Measurements from ENCODE around the gene DNAAF5. TPM values are rescaled to one million over a fixed set of nuclear protein-coding genes. Genes with fewer than 3 reads are reported as not detected.

The DNAAF5 gene
- polyA plus RNA-seq, 1 of the 3 experiments (the other 2 are of a cell fraction) = 58.5 TPM

- TF ChIP-seq, protein P1, sequence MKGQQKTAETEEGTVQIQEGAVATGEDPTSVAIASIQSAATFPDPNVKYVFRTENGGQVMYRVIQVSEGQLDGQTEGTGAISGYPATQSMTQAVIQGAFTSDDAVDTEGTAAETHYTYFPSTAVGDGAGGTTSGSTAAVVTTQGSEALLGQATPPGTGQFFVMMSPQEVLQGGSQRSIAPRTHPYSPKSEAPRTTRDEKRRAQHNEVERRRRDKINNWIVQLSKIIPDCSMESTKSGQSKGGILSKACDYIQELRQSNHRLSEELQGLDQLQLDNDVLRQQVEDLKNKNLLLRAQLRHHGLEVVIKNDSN (IDR thresholded peaks at IDR 0.05; ENCODE audit: borderline replicate concordance, low read depth) = no peak
- TF ChIP-seq GATA2 (CRISPR knock-in tag; IDR thresholded peaks at IDR 0.05) (no peak), GABPA (IDR thresholded peaks at IDR 0.05; ENCODE audit: low read depth) (no peak)
- TF ChIP-seq, protein P2, sequence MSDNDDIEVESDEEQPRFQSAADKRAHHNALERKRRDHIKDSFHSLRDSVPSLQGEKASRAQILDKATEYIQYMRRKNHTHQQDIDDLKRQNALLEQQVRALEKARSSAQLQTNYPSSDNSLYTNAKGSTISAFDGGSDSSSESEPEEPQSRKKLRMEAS (IDR thresholded peaks at IDR 0.05; ENCODE audit: low read depth) = no peak
Observed at GRCh38 chr7:706721-707120, 19.8 kb upstream of the DNAAF5 start (continued).

- POLR2A ChIA-PET = no interaction called here
- H3K9me3 ChIP-seq = peaks cover 10% of the 10 kb centered on the region
- H3K36me3 ChIP-seq (replicated peaks in 1 of 2; ENCODE audit: control insufficient read depth in 1 of 2, insufficient read depth in 2 of 2, low read length in 1 of 2) = peaks cover 0 to 6% of the 10 kb centered on the region in 2 experiments
- H2AFZ ChIP-seq (ENCODE audit: low read depth) = no peak overlapping the region
- H3K79me2 ChIP-seq (ENCODE audit: insufficient read depth) = no peaks in the 10 kb centered on the region
- H4K20me1 ChIP-seq (ENCODE audit: insufficient read depth) = no peaks in the 10 kb centered on the region
- H3K4me3 ChIP-seq (ENCODE audit: low read depth in 2 of 2, low read length in 1 of 2) = no peak overlapping the region
- no peaks in the 10 kb centered on the region for H3K27me3 ChIP-seq (ENCODE audit: insufficient read depth)
- CTCF ChIA-PET = no interaction called here
- no peak overlapping the region for H3K4me2 ChIP-seq
- no peak overlapping the region for H3K27ac ChIP-seq (ENCODE audit: low read depth in 2 of 2, low read length in 1 of 2)
- H3K9ac ChIP-seq = no peak overlapping the region
- peaks cover 14% of the 10 kb centered on the region for H3F3A ChIP-seq (replicated peaks; ENCODE audit: insufficient read depth)
- TF ChIP-seq EP300 (IDR thresholded peaks at IDR 0.05; ENCODE audit: borderline replicate concordance in 1 of 2, low read depth in 1 of 2, low read length in 1 of 2) (no peak), NFIC (IDR thresholded peaks at IDR 0.05; ENCODE audit: borderline replicate concordance) (no peak), RAD21 (IDR thresholded peaks at IDR 0.05; ENCODE audit: low read length) (no peak), SIN3A (IDR thresholded peaks at IDR 0.05; ENCODE audit: borderline replicate concordance, low read depth, low read length) (no peak), TEAD4 (IDR thresholded peaks at IDR 0.05; ENCODE audit: borderline replicate concordance, insufficient read depth) (no peak), GABPA (IDR thresholded peaks at IDR 0.05; ENCODE audit: low read depth) (no peak), NRF1 (IDR thresholded peaks at IDR 0.05; ENCODE audit: low read depth, low read length) (no peak), RCOR1 (IDR thresholded peaks at IDR 0.05; ENCODE audit: low read length) (no peak), FOXM1 (IDR thresholded peaks at IDR 0.05; ENCODE audit: low read depth) (no peak), MEF2A (IDR thresholded peaks at IDR 0.05; ENCODE audit: borderline replicate concordance, low read depth) (no peak)
- TF ChIP-seq, protein P1 (IDR thresholded peaks at IDR 0.05; ENCODE audit: borderline replicate concordance, low read depth) = no peak
- peaks cover 0 to 6% of the 10 kb centered on the region in 2 experiments; a peak in 1 of 4 replicates for H3K4me1 ChIP-seq (ENCODE audit: control insufficient read depth in 1 of 2, insufficient read depth in 2 of 2, low read depth in 1 of 2, low read length in 1 of 2)
- H3K9me2 ChIP-seq = no peaks in the 10 kb centered on the region
- 95% methylated on average over 17 of the region's 17 CpGs for WGBS (ENCODE audit: low lambda C conversion rate)
- DNase-seq = no peak
Observed at GRCh38 chr7:707296-708000, 19.1 kb upstream of the DNAAF5 start.

- Histone ChIP-seq H3K4me3 (ENCODE audit: low read depth in 2 of 2, low read length in 1 of 2) (no peak overlapping the region), H3K36me3 (replicated peaks in 1 of 2; ENCODE audit: control insufficient read depth in 1 of 2, insufficient read depth in 2 of 2, low read length in 1 of 2) (no peaks in the 10 kb centered on the region), H3K4me2 (no peak overlapping the region), H3K9ac (no peak overlapping the region), H3K79me2 (ENCODE audit: insufficient read depth) (no peaks in the 10 kb centered on the region), H3K27me3 (ENCODE audit: insufficient read depth) (no peaks in the 10 kb centered on the region), H2AFZ (ENCODE audit: low read depth) (no peak overlapping the region), H3K9me3 (no peaks in the 10 kb centered on the region), H3F3A (replicated peaks; ENCODE audit: insufficient read depth) (no peaks in the 10 kb centered on the region), H3K27ac (ENCODE audit: low read depth in 2 of 2, low read length in 1 of 2) (no peak overlapping the region), H3K9me2 (no peaks in the 10 kb centered on the region), H4K20me1 (ENCODE audit: insufficient read depth) (no peaks in the 10 kb centered on the region), H3K4me1 (ENCODE audit: control insufficient read depth in 1 of 2, insufficient read depth in 2 of 2, low read depth in 1 of 2, low read length in 1 of 2) (peaks cover 0 to 12% of the 10 kb centered on the region in 2 experiments; a peak in 2 of 4 replicates)
- no peak for TF ChIP-seq FOXM1 (IDR thresholded peaks at IDR 0.05; ENCODE audit: low read depth)
- TF ChIP-seq JUND (IDR thresholded peaks at IDR 0.05) = no peak
- TF ChIP-seq, protein P2 (IDR thresholded peaks at IDR 0.05; ENCODE audit: low read depth) = no peak
- TF ChIP-seq SIN3A (IDR thresholded peaks at IDR 0.05; ENCODE audit: borderline replicate concordance, low read depth, low read length) = no peak
- no peak for TF ChIP-seq NFIC (IDR thresholded peaks at IDR 0.05; ENCODE audit: borderline replicate concordance)
- no peak for TF ChIP-seq MXI1 (IDR thresholded peaks at IDR 0.05; ENCODE audit: low read depth, low read length)
- no peak for TF ChIP-seq ELF1 (IDR thresholded peaks at IDR 0.05)
- no peak for TF ChIP-seq RCOR1 (IDR thresholded peaks at IDR 0.05; ENCODE audit: low read length)
- no peak for TF ChIP-seq FOXJ3 (CRISPR knock-in tag; IDR thresholded peaks at IDR 0.05)
- no peak for TF ChIP-seq FOSL2 (IDR thresholded peaks at IDR 0.05; ENCODE audit: borderline replicate concordance, low read depth)
- DNase-seq = no peak
- ChIA-PET CTCF (interaction anchor here (0.5 to 1.7 kb wide), 3 partner anchors 7 to 538 kb away, joined by 3 to 4 read pairs (median 3); no protein-coding TSS in a partner anchor), POLR2A (interaction anchor here (0.8 kb wide), 1 partner anchor 57 kb away, joined by 4 read pairs; no protein-coding TSS in a partner anchor)
- WGBS (ENCODE audit: low lambda C conversion rate) = 92% methylated on average over 14 of the region's 14 CpGs
Observed at GRCh38 chr7:710161-710560, 16.3 kb upstream of the DNAAF5 start.
